GM12873 (cell line): ENCODE results near the gene ARID5A.

Source experiments
- TF ChIP-seq, protein P1 (sequence below): IDR thresholded peaks from 2 replicates; pipeline ENCODE4 v1.5.1; 2012; ENCODE audit warnings: low read depth, mild to moderate bottlenecking, moderate library complexity, low read length, control low read depth; ENCODE audit not compliant: insufficient read depth; ENCODE audit errors: missing control alignments

Gene ARID5A

DNA sequence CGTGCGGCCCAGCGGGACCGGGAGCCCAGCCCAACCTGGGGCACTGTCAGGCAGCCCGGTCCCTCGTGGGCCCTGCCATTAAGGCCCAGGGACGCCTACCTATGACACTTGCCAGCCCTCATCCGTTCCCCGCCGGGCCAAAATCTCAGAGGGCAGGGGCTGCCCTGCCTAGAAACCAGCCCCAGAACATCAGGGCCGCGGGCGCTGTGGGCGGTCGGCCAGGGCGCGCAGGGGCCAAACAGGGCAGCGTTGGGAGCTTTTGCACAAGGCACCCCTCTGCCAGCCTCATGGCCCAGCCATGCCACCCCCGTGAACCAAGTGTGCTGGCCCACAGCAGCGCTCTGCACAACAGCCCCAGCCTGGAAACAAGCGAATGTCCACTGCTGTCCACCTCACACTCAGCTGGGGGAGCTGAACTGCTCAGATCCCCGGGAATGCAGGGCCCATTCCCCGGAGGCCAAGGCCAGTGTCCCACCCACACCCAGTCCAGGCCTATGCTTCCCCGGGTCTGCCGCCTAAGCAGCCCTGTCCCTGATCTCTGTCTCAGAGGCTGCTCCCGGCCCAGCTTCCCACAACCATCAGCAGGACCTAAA is 27.9 kb upstream of the ARID5A start:
- TF ChIP-seq, protein P1, sequence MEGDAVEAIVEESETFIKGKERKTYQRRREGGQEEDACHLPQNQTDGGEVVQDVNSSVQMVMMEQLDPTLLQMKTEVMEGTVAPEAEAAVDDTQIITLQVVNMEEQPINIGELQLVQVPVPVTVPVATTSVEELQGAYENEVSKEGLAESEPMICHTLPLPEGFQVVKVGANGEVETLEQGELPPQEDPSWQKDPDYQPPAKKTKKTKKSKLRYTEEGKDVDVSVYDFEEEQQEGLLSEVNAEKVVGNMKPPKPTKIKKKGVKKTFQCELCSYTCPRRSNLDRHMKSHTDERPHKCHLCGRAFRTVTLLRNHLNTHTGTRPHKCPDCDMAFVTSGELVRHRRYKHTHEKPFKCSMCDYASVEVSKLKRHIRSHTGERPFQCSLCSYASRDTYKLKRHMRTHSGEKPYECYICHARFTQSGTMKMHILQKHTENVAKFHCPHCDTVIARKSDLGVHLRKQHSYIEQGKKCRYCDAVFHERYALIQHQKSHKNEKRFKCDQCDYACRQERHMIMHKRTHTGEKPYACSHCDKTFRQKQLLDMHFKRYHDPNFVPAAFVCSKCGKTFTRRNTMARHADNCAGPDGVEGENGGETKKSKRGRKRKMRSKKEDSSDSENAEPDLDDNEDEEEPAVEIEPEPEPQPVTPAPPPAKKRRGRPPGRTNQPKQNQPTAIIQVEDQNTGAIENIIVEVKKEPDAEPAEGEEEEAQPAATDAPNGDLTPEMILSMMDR, result no peak

DNA sequence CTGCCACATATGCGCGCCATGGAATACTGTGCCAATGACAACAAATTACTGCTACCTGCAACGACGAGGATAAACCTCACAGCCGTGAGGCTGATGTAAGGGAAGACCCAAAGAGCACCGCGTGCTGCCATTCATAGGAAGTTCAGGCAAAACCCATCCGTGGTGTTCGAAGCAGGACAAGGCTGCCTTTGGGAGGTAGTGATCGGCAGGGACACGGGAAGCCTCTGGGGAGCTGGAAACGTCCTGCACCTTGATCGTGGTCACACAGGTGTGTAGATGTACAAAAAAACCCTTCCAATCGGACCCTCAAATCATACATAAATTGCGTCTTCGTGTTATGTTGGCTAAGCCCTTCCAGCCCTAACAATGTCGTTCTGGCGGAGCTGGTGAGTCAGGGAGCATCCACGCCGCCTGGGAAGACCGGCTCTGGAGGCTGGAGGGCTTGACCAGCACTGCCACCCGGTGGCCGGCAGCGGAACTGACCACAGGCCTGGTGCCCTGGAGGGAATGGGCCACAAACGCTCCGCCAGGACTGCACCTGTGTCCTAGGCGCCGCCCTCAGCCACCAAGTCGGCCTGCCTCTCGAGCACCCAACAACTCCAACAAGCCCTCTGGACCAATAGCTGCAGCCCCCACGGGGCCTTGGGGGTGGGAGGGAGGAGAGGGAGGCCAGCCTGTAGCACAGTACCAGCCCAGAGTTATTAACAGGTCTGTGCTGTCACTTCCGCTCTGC is 27.3 kb upstream of the ARID5A start:
- TF ChIP-seq, protein P1, result peak; percentile 99

GRCh38 chr2:96509847-96510230 is 26.7 kb upstream of the ARID5A start:
- TF ChIP-seq, protein P1, result no peak

DNA sequence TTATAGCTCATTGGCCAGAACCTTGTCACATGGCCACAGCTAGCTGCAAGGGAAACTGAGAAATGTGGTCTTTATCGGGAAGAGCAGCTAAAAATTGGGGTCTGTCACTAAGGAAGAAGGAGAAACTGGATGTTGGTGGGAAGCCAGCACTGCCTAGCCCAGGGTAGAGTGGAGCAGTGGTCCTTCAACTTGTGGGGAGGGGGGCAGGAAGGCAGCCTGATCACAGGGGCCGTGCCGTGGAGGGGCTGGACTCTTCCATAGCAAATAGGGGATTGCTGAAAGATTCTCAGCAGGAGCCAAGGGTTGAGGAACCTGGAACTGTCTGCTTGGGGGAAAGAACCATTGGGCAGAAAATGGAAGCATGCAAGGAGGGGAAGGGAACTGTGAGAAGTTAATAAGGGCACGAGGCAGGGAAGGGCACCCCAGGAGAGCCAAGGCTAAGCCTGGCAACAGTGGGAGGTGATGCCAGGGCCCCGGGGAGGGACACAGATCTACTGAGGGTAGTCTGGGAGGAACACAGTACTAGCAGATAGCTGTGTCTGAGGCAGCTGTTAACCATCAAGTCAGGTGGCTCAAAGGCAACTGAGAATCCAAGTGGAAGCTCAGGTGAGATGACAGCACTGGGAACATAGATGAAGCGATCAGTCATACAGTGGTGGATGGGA is 25.5 kb upstream of the ARID5A start:
- TF ChIP-seq, protein P1, result no peak

GRCh38 chr2:96511851-96512250 is 24.7 kb upstream of the ARID5A start:
- TF ChIP-seq, protein P1, result no peak

- TF ChIP-seq, protein P1, result no peak
Measured at GRCh38 chr2:96512341-96512740, 24.2 kb upstream of the ARID5A start.

- TF ChIP-seq, protein P1, result no peak
Measured at GRCh38 chr2:96514521-96514920, 22.0 kb upstream of the ARID5A start.
